ENCODE measurements around the gene RAB6A. TPM values are rescaled to one million over a fixed set of nuclear protein-coding genes. Genes with fewer than 3 reads are reported as not detected.
A peak's percentile ranks its signal among the peaks of the same experiment; 100 is the strongest.

The RAB6A gene
- total RNA-seq, 3 donors from 2014 or later (not counting 1 experiment from before 2014, with no cell fraction given), result 72.2 to 107 (median 97.7) TPM

GRCh38 chr11:73663604-73664495, 97.0 kb downstream of the RAB6A start:
- H3K4me1 Mint-ChIP-seq, result peaks cover 0 to 7% of the 10 kb centered on the region in 2 donors
- Histone ChIP-seq H3K9me3 (ENCODE audit: control insufficient read depth, insufficient read depth, low read length) (no peaks in the 10 kb centered on the region), H3K27me3 (ENCODE audit: control insufficient read depth, insufficient read depth, low read length) (peaks cover 7% of the 10 kb centered on the region), H3K4me3 (ENCODE audit: low read length) (no peak overlapping the region), H3K27ac (ENCODE audit: low read length) (no peak overlapping the region), H3K4me1 (ENCODE audit: control insufficient read depth, insufficient read depth, low read length) (peaks cover 12% of the 10 kb centered on the region), H3K36me3 (ENCODE audit: control insufficient read depth, insufficient read depth, low read length) (no peaks in the 10 kb centered on the region)
- no peak for ATAC-seq
- no peak overlapping the region for H3K4me3 Mint-ChIP-seq
- DNase-seq, result no peak
- H3K9me3 Mint-ChIP-seq, result no peaks in the 10 kb centered on the region
- intact Hi-C loops (cut with micrococcal nuclease), result no loop called here
- H3K36me3 Mint-ChIP-seq, result no peaks in the 10 kb centered on the region
- H3K27ac Mint-ChIP-seq, result no peak overlapping the region
- 87% methylated on average over 3 of the region's 3 CpGs for WGBS (ENCODE audit: insufficient coverage)
- no peaks in the 10 kb centered on the region for H3K27me3 Mint-ChIP-seq (ENCODE audit: low read depth in 2 of 2)
- no peak for TF ChIP-seq CTCF (IDR thresholded peaks at IDR 0.05)

- no peak overlapping the region for H3K27ac Mint-ChIP-seq
- intact Hi-C loops (cut with micrococcal nuclease), result no loop called here
- Histone ChIP-seq H3K27me3 (ENCODE audit: control insufficient read depth, insufficient read depth, low read length) (peaks cover 7% of the 10 kb centered on the region), H3K4me1 (ENCODE audit: control insufficient read depth, insufficient read depth, low read length) (peaks cover 12% of the 10 kb centered on the region), H3K4me3 (ENCODE audit: low read length) (no peak overlapping the region), H3K36me3 (ENCODE audit: control insufficient read depth, insufficient read depth, low read length) (no peaks in the 10 kb centered on the region), H3K9me3 (ENCODE audit: control insufficient read depth, insufficient read depth, low read length) (no peaks in the 10 kb centered on the region), H3K27ac (ENCODE audit: low read length) (no peak overlapping the region)
- no peak for TF ChIP-seq CTCF (IDR thresholded peaks at IDR 0.05)
- ATAC-seq (no peak), DNase-seq (no peak)
- WGBS (ENCODE audit: insufficient coverage), result 98% methylated on average over 3 of the region's 3 CpGs
- H3K9me3 Mint-ChIP-seq, result no peaks in the 10 kb centered on the region
- no peak overlapping the region for H3K4me3 Mint-ChIP-seq
- no peaks in the 10 kb centered on the region for H3K36me3 Mint-ChIP-seq
- H3K27me3 Mint-ChIP-seq (ENCODE audit: low read depth in 2 of 2), result no peaks in the 10 kb centered on the region
- peaks cover 0 to 7% of the 10 kb centered on the region in 2 donors for H3K4me1 Mint-ChIP-seq
These were observed 98.3 kb downstream of the RAB6A start for GRCh38 chr11:73662445-73663157.

- 6% methylated on average over 40 of the region's 40 CpGs for WGBS (ENCODE audit: insufficient coverage)
- DNase-seq (peak; percentile 81 to 90), ATAC-seq (peak; percentile 89 to 97 (median 97))
- H3K27ac ChIP-seq (ENCODE audit: low read length), result no peak overlapping the region
- peak; percentile 88 for TF ChIP-seq CTCF (IDR thresholded peaks at IDR 0.05)
- H3K27me3 ChIP-seq (ENCODE audit: control insufficient read depth, insufficient read depth, low read length), result peaks cover 7% of the 10 kb centered on the region
- no peaks in the 10 kb centered on the region for H3K9me3 ChIP-seq (ENCODE audit: control insufficient read depth, insufficient read depth, low read length)
- no peaks in the 10 kb centered on the region for H3K9me3 Mint-ChIP-seq
- H3K36me3 Mint-ChIP-seq, result no peaks in the 10 kb centered on the region
- peak overlapping the region; percentile 55 for H3K4me3 Mint-ChIP-seq
- no peaks in the 10 kb centered on the region for H3K27me3 Mint-ChIP-seq (ENCODE audit: low read depth in 2 of 2)
- H3K4me3 ChIP-seq (ENCODE audit: low read length), result peak overlapping the region; percentile 4
- no peaks in the 10 kb centered on the region for H3K36me3 ChIP-seq (ENCODE audit: control insufficient read depth, insufficient read depth, low read length)
- no peak overlapping the region for H3K27ac Mint-ChIP-seq
- intact Hi-C loops (cut with micrococcal nuclease), result loop anchor here (1.0 to 2.0 kb wide), 3 partner anchors 36 to 354 kb away; no protein-coding TSS in a partner anchor
- H3K4me1 Mint-ChIP-seq, result peaks cover 0 to 7% of the 10 kb centered on the region in 2 donors
- H3K4me1 ChIP-seq (ENCODE audit: control insufficient read depth, insufficient read depth, low read length), result peaks cover 12% of the 10 kb centered on the region
These were observed 99.7 kb downstream of the RAB6A start for GRCh38 chr11:73661035-73661628.

Data from natural killer cell (primary cell).